Measurements from ENCODE around the gene TNRC6C.

DNA sequence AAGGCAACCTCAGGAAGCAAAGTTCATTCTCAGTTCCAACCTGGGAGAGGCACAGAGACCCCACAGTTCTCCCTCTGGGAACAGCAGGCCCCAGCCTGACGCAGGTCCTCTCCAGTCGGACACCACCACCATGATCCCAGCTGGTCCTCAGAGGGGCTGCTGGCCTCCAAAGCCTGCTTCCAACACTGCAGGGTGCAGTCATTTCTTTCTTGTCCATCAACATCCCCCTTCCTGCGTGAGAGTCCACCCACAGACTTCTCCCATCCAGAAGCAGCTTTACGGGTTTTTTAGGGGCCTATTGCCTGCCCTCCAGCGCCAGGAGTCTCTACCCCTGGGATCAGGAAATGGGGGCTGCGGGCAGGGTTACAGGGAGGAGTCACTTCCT, 29.3 kb upstream of the TNRC6C start:
- TF ChIP-seq CTCF (IDR thresholded peaks at IDR 0.05; ENCODE audit: poor library complexity) = no peak
- TF ChIP-seq EZH2 (IDR thresholded peaks at IDR 0.05; ENCODE audit: borderline replicate concordance) = no peak
- TF ChIP-seq EZH2phosphoT487 (IDR thresholded peaks at IDR 0.05; ENCODE audit: low read depth, severe bottlenecking, unreplicated experiment) = no peak

Measured in hepatocyte (in vitro differentiated cells).